HG02840 (cell line): ENCODE measurements around the gene MCCC1.
A peak's percentile ranks its signal among the peaks of the same experiment; 100 is the strongest.
"Not testable (repeated sequence)": the region's sequence is repeated elsewhere in the genome, so short reads cannot be mapped to it uniquely, and the experiment has no call there.

ENCODE experiments used
- ATAC-seq: cut with Tn5 transposase; IDR thresholded peaks from one replicate; pipeline ENCODE4 v1.9.1; 2021; ENCODE audit warnings: mild to moderate bottlenecking, moderate library complexity, moderate number of reproducible peaks; ENCODE audit not compliant: unreplicated experiment, low FRiP score

MCCC1 gene

GRCh38 chr3:183099026-183099837 lies at the start of gene MCCC1:
MCCC1 (minus strand) TSS chr3:183099496; CDS start chr3:183099440, 56 bp downstream.
- peak; percentile 98 for ATAC-seq

- no peak for ATAC-seq
Measured at GRCh38 chr3:183148056-183148455, 48.8 kb upstream of the MCCC1 start.

GRCh38 chr3:183144363-183144762 lies 45.1 kb upstream of the MCCC1 start:
- no peak for ATAC-seq

- ATAC-seq: no peak
Measured at GRCh38 chr3:183142199-183142598, 42.9 kb upstream of the MCCC1 start.

- no peak for ATAC-seq
Measured at GRCh38 chr3:183134844-183135243, 35.5 kb upstream of the MCCC1 start.

- no peak for ATAC-seq
Measured at GRCh38 chr3:183132409-183132808, 33.1 kb upstream of the MCCC1 start.

GRCh38 chr3:183131735-183132134 lies 32.4 kb upstream of the MCCC1 start:
- no peak for ATAC-seq

GRCh38 chr3:183131186-183131725 lies 32.0 kb upstream of the MCCC1 start:
- ATAC-seq: no peak

- no peak for ATAC-seq
Measured at GRCh38 chr3:183129243-183129642, 29.9 kb upstream of the MCCC1 start.

- no peak for ATAC-seq
Measured at GRCh38 chr3:183128709-183129108, 29.4 kb upstream of the MCCC1 start.

GRCh38 chr3:183123891-183124290 lies 24.6 kb upstream of the MCCC1 start:
- ATAC-seq: no peak

GRCh38 chr3:183122257-183122932 lies 23.1 kb upstream of the MCCC1 start:
- no peak for ATAC-seq

GRCh38 chr3:183120538-183121215 lies 21.4 kb upstream of the MCCC1 start:
- ATAC-seq: no peak

- ATAC-seq: no peak
Measured at GRCh38 chr3:183117056-183117455, 17.8 kb upstream of the MCCC1 start.

- peak; percentile 74 for ATAC-seq
Measured at GRCh38 chr3:183116025-183116614, 16.8 kb upstream of the MCCC1 start.

- no peak for ATAC-seq
Measured at GRCh38 chr3:183114384-183115178, 15.3 kb upstream of the MCCC1 start.

GRCh38 chr3:183109847-183110246 lies 10.6 kb upstream of the MCCC1 start:
- not testable (repeated sequence) for ATAC-seq

- no peak for ATAC-seq
Measured at GRCh38 chr3:183108470-183108869, 9.2 kb upstream of the MCCC1 start.

- ATAC-seq: no peak
Measured at GRCh38 chr3:183108001-183108449, 8.7 kb upstream of the MCCC1 start.

GRCh38 chr3:183107372-183107771 lies 8.1 kb upstream of the MCCC1 start:
- not testable (repeated sequence) for ATAC-seq
